ENCODE results near the gene ELOVL6.

Gene ELOVL6

GRCh38 chr4:110022457-110022856, 176.0 kb downstream of the ELOVL6 start:
- TF ChIP-seq CTCF (IDR thresholded peaks at IDR 0.05) = no peak
- H3K4me3 ChIP-seq (ENCODE audit: low read depth in 1 of 2, low read length in 1 of 2) = no peak overlapping the region

GRCh38 chr4:110020646-110021443, 177.6 kb downstream of the ELOVL6 start:
- Histone ChIP-seq H3K36me3 (no peaks in the 10 kb centered on the region), H3K4me1 (ENCODE audit: control insufficient read depth in 1 of 2, insufficient read depth in 1 of 2, low read depth in 1 of 2, low read length in 1 of 2) (no peaks in the 10 kb centered on the region), H3K9me3 (no peaks in the 10 kb centered on the region), H3K27me3 (no peaks in the 10 kb centered on the region), H3K27ac (no peak overlapping the region), H3K4me3 (ENCODE audit: low read depth in 1 of 2, low read length in 1 of 2) (no peak overlapping the region)
- no peak for TF ChIP-seq CTCF (IDR thresholded peaks at IDR 0.05)

More at GRCh38 chr4:110022457-110022856, 176.0 kb downstream of the ELOVL6 start:
- Histone ChIP-seq H3K27me3 (no peaks in the 10 kb centered on the region), H3K4me1 (ENCODE audit: control insufficient read depth in 1 of 2, insufficient read depth in 1 of 2, low read depth in 1 of 2, low read length in 1 of 2) (no peaks in the 10 kb centered on the region), H3K36me3 (no peaks in the 10 kb centered on the region), H3K27ac (no peak overlapping the region), H3K9me3 (no peaks in the 10 kb centered on the region)

GRCh38 chr4:110020139-110020538, 178.3 kb downstream of the ELOVL6 start:
- no peaks in the 10 kb centered on the region for H3K4me1 ChIP-seq (ENCODE audit: control insufficient read depth in 1 of 2, insufficient read depth in 1 of 2, low read depth in 1 of 2, low read length in 1 of 2)
- no peak for TF ChIP-seq CTCF (IDR thresholded peaks at IDR 0.05)
- no peaks in the 10 kb centered on the region for H3K9me3 ChIP-seq
- no peaks in the 10 kb centered on the region for H3K36me3 ChIP-seq
- H3K27ac ChIP-seq = no peak overlapping the region
- H3K27me3 ChIP-seq = no peaks in the 10 kb centered on the region
- no peak overlapping the region for H3K4me3 ChIP-seq (ENCODE audit: low read depth in 1 of 2, low read length in 1 of 2)

- H3K27ac ChIP-seq = no peak overlapping the region
- H3K9me3 ChIP-seq = no peaks in the 10 kb centered on the region
- no peaks in the 10 kb centered on the region for H3K27me3 ChIP-seq
- no peaks in the 10 kb centered on the region for H3K36me3 ChIP-seq
- no peaks in the 10 kb centered on the region for H3K4me1 ChIP-seq (ENCODE audit: control insufficient read depth in 1 of 2, insufficient read depth in 1 of 2, low read depth in 1 of 2, low read length in 1 of 2)
- TF ChIP-seq CTCF (IDR thresholded peaks at IDR 0.05) = no peak
- no peak overlapping the region for H3K4me3 ChIP-seq (ENCODE audit: low read depth in 1 of 2, low read length in 1 of 2)
Measured at GRCh38 chr4:110019153-110019552, 179.3 kb downstream of the ELOVL6 start.

- H3K36me3 ChIP-seq = no peaks in the 10 kb centered on the region
- H3K27me3 ChIP-seq = no peaks in the 10 kb centered on the region
- H3K27ac ChIP-seq = no peak overlapping the region
- no peak overlapping the region for H3K4me3 ChIP-seq (ENCODE audit: low read depth in 1 of 2, low read length in 1 of 2)
- TF ChIP-seq CTCF (IDR thresholded peaks at IDR 0.05) = no peak
- no peaks in the 10 kb centered on the region for H3K4me1 ChIP-seq (ENCODE audit: control insufficient read depth in 1 of 2, insufficient read depth in 1 of 2, low read depth in 1 of 2, low read length in 1 of 2)
- H3K9me3 ChIP-seq = no peaks in the 10 kb centered on the region
Measured at GRCh38 chr4:110014233-110014632, 184.2 kb downstream of the ELOVL6 start.

Data from neutrophil (primary cell).